ENCODE results near the gene ASB16.

Gene ASB16

GRCh38 chr17:44205962-44206824 lies 35.7 kb downstream of the ASB16 start:
- H2BK12ac ChIP-seq (ENCODE audit: low read length), result no peak overlapping the region
- H3K4me2 ChIP-seq (ENCODE audit: insufficient read depth, low read length, poor library complexity, severe bottlenecking), result no peak overlapping the region
- no peak overlapping the region for H2BK5ac ChIP-seq (ENCODE audit: low read length)
- H4K8ac ChIP-seq (ENCODE audit: low read depth, low read length), result no peak overlapping the region
- peaks cover 0 to 1% of the 10 kb centered on the region in 2 donors for H3K9me3 ChIP-seq (replicated peaks in 1 of 2; ENCODE audit: control insufficient read depth in 2 of 2, insufficient read depth in 1 of 2, low read depth in 1 of 2, low read length in 2 of 2)
- WGBS, 2 donors (ENCODE audit: extremely low coverage in 2 of 2, insufficient read length in 2 of 2, insufficient replicate concordance in 1 of 2), result no CpG with 5 or more reads among the region's 13 CpGs
- H2AK5ac ChIP-seq (ENCODE audit: low read depth, low read length), result no peak overlapping the region
- peak overlapping the region; percentile 9 for H3K9ac ChIP-seq (ENCODE audit: low read depth, low read length, poor library complexity)
- H3K4me1 ChIP-seq (ENCODE audit: control insufficient read depth in 2 of 2, insufficient read depth in 1 of 2, low read depth in 1 of 2, low read length in 2 of 2), result peaks cover 2% of the 10 kb centered on the region in 2 donors
- no peak overlapping the region for H2BK120ac ChIP-seq (ENCODE audit: low read depth, low read length)
- H3K14ac ChIP-seq (ENCODE audit: low read length), result no peak overlapping the region
- H2AFZ ChIP-seq (ENCODE audit: low read length), result no peak overlapping the region
- DNase-seq (ENCODE audit: low spot score), result no peak
- no peak overlapping the region for H3K23ac ChIP-seq (ENCODE audit: low read depth, low read length, poor library complexity)
- H3K79me1 ChIP-seq (ENCODE audit: low read depth, low read length), result peaks cover 4% of the 10 kb centered on the region
- H3K27me3 ChIP-seq (ENCODE audit: control insufficient read depth in 3 of 3, insufficient read depth in 3 of 3, low read depth in 1 of 3, low read length in 3 of 3), result no peaks in the 10 kb centered on the region
- H4K91ac ChIP-seq (ENCODE audit: low read depth, low read length, poor library complexity), result no peak overlapping the region
- H3K18ac ChIP-seq (ENCODE audit: low read length), result no peak overlapping the region
- H3K4ac ChIP-seq (ENCODE audit: low read length), result no peak overlapping the region
- H2BK15ac ChIP-seq (ENCODE audit: low read length), result no peak overlapping the region
- no peak overlapping the region for H3K4me3 ChIP-seq (ENCODE audit: low read length in 2 of 2)
- peaks cover 27 to 49% of the 10 kb centered on the region in 2 donors for H3K36me3 ChIP-seq (replicated peaks in 1 of 2; ENCODE audit: control insufficient read depth in 2 of 2, insufficient read depth in 2 of 2, low read length in 2 of 2)
- H3K27ac ChIP-seq (replicated peaks; ENCODE audit: low read length), result no peak overlapping the region

DNA sequence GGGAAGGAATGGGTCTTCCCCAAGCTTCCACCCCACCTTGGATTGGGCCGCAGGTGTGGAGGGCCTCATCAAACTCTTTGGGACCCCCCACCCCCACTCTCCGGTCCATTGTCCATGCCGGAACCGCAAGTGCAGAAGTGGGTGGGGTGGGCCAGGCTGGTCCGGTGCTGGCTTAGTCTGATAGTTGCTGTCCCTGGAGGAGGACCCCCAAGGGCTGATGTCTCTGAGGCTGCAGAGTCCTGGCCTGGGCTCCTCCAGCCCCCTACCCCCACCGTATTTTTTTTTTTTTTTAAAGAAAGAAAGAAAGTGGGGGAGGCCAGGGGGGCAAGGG lies 36.3 kb downstream of the ASB16 start:
- H2BK5ac ChIP-seq (ENCODE audit: low read length), result no peak overlapping the region
- H2BK15ac ChIP-seq (ENCODE audit: low read length), result no peak overlapping the region
- peaks cover 33 to 55% of the 10 kb centered on the region in 2 donors for H3K36me3 ChIP-seq (replicated peaks in 1 of 2; ENCODE audit: control insufficient read depth in 2 of 2, insufficient read depth in 2 of 2, low read length in 2 of 2)
- H2AFZ ChIP-seq (ENCODE audit: low read length), result no peak overlapping the region
- H3K23ac ChIP-seq (ENCODE audit: low read depth, low read length, poor library complexity), result no peak overlapping the region
- H3K9me3 ChIP-seq (replicated peaks in 1 of 2; ENCODE audit: control insufficient read depth in 2 of 2, insufficient read depth in 1 of 2, low read depth in 1 of 2, low read length in 2 of 2), result peaks cover 0 to 1% of the 10 kb centered on the region in 2 donors
- no peak overlapping the region for H4K8ac ChIP-seq (ENCODE audit: low read depth, low read length)
- no peak overlapping the region for H4K91ac ChIP-seq (ENCODE audit: low read depth, low read length, poor library complexity)
- no peak for DNase-seq (ENCODE audit: low spot score)
- no peak overlapping the region for H2BK120ac ChIP-seq (ENCODE audit: low read depth, low read length)
- H3K9ac ChIP-seq (ENCODE audit: low read depth, low read length, poor library complexity), result no peak overlapping the region
- no peaks in the 10 kb centered on the region for H3K27me3 ChIP-seq (ENCODE audit: control insufficient read depth in 3 of 3, insufficient read depth in 3 of 3, low read depth in 1 of 3, low read length in 3 of 3)
- H3K4ac ChIP-seq (ENCODE audit: low read length), result no peak overlapping the region
- H2AK5ac ChIP-seq (ENCODE audit: low read depth, low read length), result no peak overlapping the region
- no peak overlapping the region for H3K18ac ChIP-seq (ENCODE audit: low read length)
- peaks cover 4% of the 10 kb centered on the region for H3K79me1 ChIP-seq (ENCODE audit: low read depth, low read length)
- WGBS, 2 donors (ENCODE audit: extremely low coverage in 2 of 2, insufficient read length in 2 of 2, insufficient replicate concordance in 1 of 2), result no CpG with 5 or more reads among the region's 6 CpGs
- H3K4me2 ChIP-seq (ENCODE audit: insufficient read depth, low read length, poor library complexity, severe bottlenecking), result no peak overlapping the region
- no peak overlapping the region for H3K14ac ChIP-seq (ENCODE audit: low read length)
- no peak overlapping the region for H3K27ac ChIP-seq (replicated peaks; ENCODE audit: low read length)
- H3K4me3 ChIP-seq (ENCODE audit: low read length in 2 of 2), result no peak overlapping the region
- no peak overlapping the region for H2BK12ac ChIP-seq (ENCODE audit: low read length)
- peaks cover 2% of the 10 kb centered on the region in 2 donors for H3K4me1 ChIP-seq (ENCODE audit: control insufficient read depth in 2 of 2, insufficient read depth in 1 of 2, low read depth in 1 of 2, low read length in 2 of 2)

DNA sequence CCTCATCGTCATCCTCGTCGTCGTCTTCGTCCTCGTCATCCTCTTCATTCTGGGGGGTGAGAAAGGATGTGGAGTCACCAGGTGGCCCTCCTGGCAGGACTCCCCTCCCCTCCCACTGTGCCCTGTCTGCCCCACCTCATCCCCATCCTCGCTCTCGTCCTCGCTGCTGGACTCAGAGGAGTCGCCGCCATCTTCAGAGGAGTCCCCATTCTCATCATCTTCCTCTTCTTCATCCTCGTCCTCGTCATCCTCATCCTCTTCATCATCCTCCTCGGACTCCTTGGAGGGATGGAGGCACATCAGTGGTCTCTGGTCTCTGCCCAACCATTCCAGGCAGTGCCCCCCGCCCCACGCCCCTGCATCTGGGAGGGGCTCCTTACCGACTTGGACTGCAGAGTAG lies 36.8 kb downstream of the ASB16 start:
- H3K4me1 ChIP-seq (ENCODE audit: control insufficient read depth in 2 of 2, insufficient read depth in 1 of 2, low read depth in 1 of 2, low read length in 2 of 2), result peaks cover 2% of the 10 kb centered on the region in 2 donors
- H3K27ac ChIP-seq (replicated peaks; ENCODE audit: low read length), result no peak overlapping the region
- no peak overlapping the region for H3K9ac ChIP-seq (ENCODE audit: low read depth, low read length, poor library complexity)
- H3K23ac ChIP-seq (ENCODE audit: low read depth, low read length, poor library complexity), result no peak overlapping the region
- H2AFZ ChIP-seq (ENCODE audit: low read length), result no peak overlapping the region
- H3K9me3 ChIP-seq (replicated peaks in 1 of 2; ENCODE audit: control insufficient read depth in 2 of 2, insufficient read depth in 1 of 2, low read depth in 1 of 2, low read length in 2 of 2), result peaks cover 0 to 1% of the 10 kb centered on the region in 2 donors
- H2BK120ac ChIP-seq (ENCODE audit: low read depth, low read length), result no peak overlapping the region
- H3K27me3 ChIP-seq (ENCODE audit: control insufficient read depth in 3 of 3, insufficient read depth in 3 of 3, low read depth in 1 of 3, low read length in 3 of 3), result no peaks in the 10 kb centered on the region
- peaks cover 33 to 59% of the 10 kb centered on the region in 2 donors for H3K36me3 ChIP-seq (replicated peaks in 1 of 2; ENCODE audit: control insufficient read depth in 2 of 2, insufficient read depth in 2 of 2, low read length in 2 of 2)
- H3K4me2 ChIP-seq (ENCODE audit: insufficient read depth, low read length, poor library complexity, severe bottlenecking), result no peak overlapping the region
- no peak overlapping the region for H2BK15ac ChIP-seq (ENCODE audit: low read length)
- H2BK12ac ChIP-seq (ENCODE audit: low read length), result no peak overlapping the region
- H3K4ac ChIP-seq (ENCODE audit: low read length), result no peak overlapping the region
- H2BK5ac ChIP-seq (ENCODE audit: low read length), result no peak overlapping the region
- DNase-seq (ENCODE audit: low spot score), result no peak
- 100% methylated on average over 2 of the region's 17 CpGs; no CpG with 5 or more reads in 1 of the 2 donors for WGBS, 2 donors (ENCODE audit: extremely low coverage in 2 of 2, insufficient read length in 2 of 2, insufficient replicate concordance in 1 of 2)
- no peak overlapping the region for H3K4me3 ChIP-seq (ENCODE audit: low read length in 2 of 2)
- H3K18ac ChIP-seq (ENCODE audit: low read length), result no peak overlapping the region
- H3K79me1 ChIP-seq (ENCODE audit: low read depth, low read length), result peaks cover 4% of the 10 kb centered on the region
- no peak overlapping the region for H3K14ac ChIP-seq (ENCODE audit: low read length)
- H2AK5ac ChIP-seq (ENCODE audit: low read depth, low read length), result no peak overlapping the region
- H4K8ac ChIP-seq (ENCODE audit: low read depth, low read length), result no peak overlapping the region
- no peak overlapping the region for H4K91ac ChIP-seq (ENCODE audit: low read depth, low read length, poor library complexity)

DNA sequence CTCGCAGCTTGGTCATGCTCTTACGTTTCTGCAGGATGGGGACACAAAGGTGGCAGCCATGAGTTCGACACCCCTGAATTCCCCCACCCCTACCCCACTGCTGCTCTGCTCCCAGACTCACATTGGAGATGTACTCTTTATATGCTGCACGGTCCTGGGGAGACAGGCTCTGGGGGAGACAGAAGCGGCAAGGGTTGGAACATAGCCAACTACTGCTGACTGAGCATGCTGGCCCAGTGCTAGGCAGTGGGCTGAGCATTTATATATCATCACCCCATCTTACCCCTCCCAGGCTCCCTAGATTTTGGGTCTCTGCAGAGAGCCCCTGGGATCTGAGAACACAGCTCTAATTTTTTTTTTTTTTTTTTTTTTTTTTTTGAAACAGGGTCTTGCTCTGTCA lies 37.2 kb downstream of the ASB16 start:
- Histone ChIP-seq H3K27me3 (ENCODE audit: control insufficient read depth in 3 of 3, insufficient read depth in 3 of 3, low read depth in 1 of 3, low read length in 3 of 3) (no peaks in the 10 kb centered on the region), H3K36me3 (replicated peaks in 1 of 2; ENCODE audit: control insufficient read depth in 2 of 2, insufficient read depth in 2 of 2, low read length in 2 of 2) (peaks cover 33 to 63% of the 10 kb centered on the region in 2 donors), H4K91ac (ENCODE audit: low read depth, low read length, poor library complexity) (no peak overlapping the region), H3K14ac (ENCODE audit: low read length) (no peak overlapping the region), H3K9me3 (replicated peaks in 1 of 2; ENCODE audit: control insufficient read depth in 2 of 2, insufficient read depth in 1 of 2, low read depth in 1 of 2, low read length in 2 of 2) (peaks cover 0 to 1% of the 10 kb centered on the region in 2 donors), H3K4me3 (ENCODE audit: low read length in 2 of 2) (no peak overlapping the region), H3K9ac (ENCODE audit: low read depth, low read length, poor library complexity) (no peak overlapping the region), H3K18ac (ENCODE audit: low read length) (no peak overlapping the region), H4K8ac (ENCODE audit: low read depth, low read length) (no peak overlapping the region), H3K27ac (replicated peaks; ENCODE audit: low read length) (no peak overlapping the region), H3K4ac (ENCODE audit: low read length) (no peak overlapping the region), H3K4me1 (ENCODE audit: control insufficient read depth in 2 of 2, insufficient read depth in 1 of 2, low read depth in 1 of 2, low read length in 2 of 2) (peaks cover 2% of the 10 kb centered on the region in 2 donors), H2BK5ac (ENCODE audit: low read length) (no peak overlapping the region), H2BK15ac (ENCODE audit: low read length) (no peak overlapping the region), H3K4me2 (ENCODE audit: insufficient read depth, low read length, poor library complexity, severe bottlenecking) (no peak overlapping the region), H3K79me1 (ENCODE audit: low read depth, low read length) (peaks cover 7% of the 10 kb centered on the region), H2BK12ac (ENCODE audit: low read length) (no peak overlapping the region), H3K23ac (ENCODE audit: low read depth, low read length, poor library complexity) (no peak overlapping the region), H2BK120ac (ENCODE audit: low read depth, low read length) (no peak overlapping the region), H2AK5ac (ENCODE audit: low read depth, low read length) (no peak overlapping the region), H2AFZ (ENCODE audit: low read length) (no peak overlapping the region)
- DNase-seq (ENCODE audit: low spot score), result no peak
- WGBS, 2 donors (ENCODE audit: extremely low coverage in 2 of 2, insufficient read length in 2 of 2, insufficient replicate concordance in 1 of 2), result no CpG with 5 or more reads among the region's 5 CpGs

All from neuronal stem cell (in vitro differentiated cells).